Upper lobe of left lung (tissue), 4 donors: ENCODE results near the gene NDUFA8.

Experiments used
- CTCF ChIP-seq, 6 experiments: fragments of 450-650 bp in 4 of 6; fragments of 200-600 bp in 2 of 6; sonication (generic) in 2 of 6; IDR thresholded peaks; one replicate each; pipeline ENCODE4 v1.5.1; 2016 to 2019; ENCODE audit warnings: antibody characterized with exemption in 6 of 6
- POLR2A ChIP-seq, 4 donors: fragments of 450-650 bp; IDR thresholded peaks; one replicate each; pipeline ENCODE4 v1.5.1; 2016 to 2017; ENCODE audit warnings: antibody characterized with exemption in 4 of 4, mild to moderate bottlenecking in 2 of 4
- POLR2AphosphoS5 ChIP-seq, 2 donors: sonication (generic); formaldehyde crosslinking; IDR thresholded peaks; one replicate each; pipeline ENCODE4 v1.5.1; 2017; ENCODE audit warnings: antibody characterized with exemption in 2 of 2

DNA sequence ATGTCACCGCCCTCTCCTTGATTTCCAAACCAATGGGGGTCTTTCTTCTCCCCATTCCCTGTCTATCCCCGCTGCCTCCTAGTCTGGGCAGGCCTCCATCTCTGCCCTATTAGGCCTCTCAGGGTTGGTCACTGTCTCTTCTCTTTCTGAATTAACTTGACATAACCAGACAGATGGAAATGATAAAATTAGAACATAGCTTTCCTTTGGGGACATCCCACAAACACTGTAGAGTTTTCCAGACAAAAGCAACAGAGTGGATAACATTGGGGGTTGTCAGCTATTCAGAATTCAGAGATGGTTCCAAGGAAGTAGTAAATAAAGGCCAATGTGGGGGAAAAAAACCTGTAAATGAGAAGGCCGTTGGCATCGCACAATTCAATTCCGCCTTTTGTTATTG is 44.5 kb upstream of the NDUFA8 start:
- TF ChIP-seq POLR2AphosphoS5 (IDR thresholded peaks at IDR 0.05), result no peak
- no peak for TF ChIP-seq CTCF (IDR thresholded peaks at IDR 0.05)
- TF ChIP-seq POLR2A (IDR thresholded peaks at IDR 0.05), result no peak
